Stimulated activated CD4-positive, alpha-beta T cell treated with anti-CD3 and anti-CD28 coated beads, Interleukin-15, amount 100 ng/mL, for 1 hour (primary cell): ENCODE data around the gene RHBDD3.
"Not testable (repeated sequence)": the region's sequence is repeated elsewhere in the genome, so short reads cannot be mapped to it uniquely, and the experiment has no call there.

Source experiments
- DNase-seq, 2 donors: peaks; one replicate each; pipeline ENCODE4 v3.0.0-alpha.2; 2020; ENCODE audit warnings: low read depth in 1 of 2, low spot score in 1 of 2

RHBDD3 gene

DNA sequence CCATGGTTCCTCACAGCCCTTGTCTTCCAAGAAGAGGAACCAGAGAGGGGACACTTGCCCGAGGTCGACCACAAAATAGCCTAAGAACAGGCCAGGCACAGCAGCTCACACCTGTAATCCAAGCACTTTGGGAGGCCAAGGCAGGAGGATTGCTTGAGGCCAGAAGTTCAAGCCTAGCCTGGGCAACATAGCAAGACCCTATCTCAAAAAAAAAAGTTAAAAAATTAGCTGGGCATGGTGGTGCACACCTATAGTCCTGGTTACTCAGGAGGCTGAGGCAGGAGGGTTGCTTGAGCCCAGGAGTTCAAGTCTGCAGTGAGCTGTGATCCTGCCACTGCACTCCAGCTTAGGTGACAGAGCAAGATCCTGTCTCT is 48.4 kb downstream of the RHBDD3 start:
- DNase-seq = not testable (repeated sequence)

GRCh38 chr22:29218758-29219408 is 48.9 kb downstream of the RHBDD3 start:
- no peak for DNase-seq

DNA sequence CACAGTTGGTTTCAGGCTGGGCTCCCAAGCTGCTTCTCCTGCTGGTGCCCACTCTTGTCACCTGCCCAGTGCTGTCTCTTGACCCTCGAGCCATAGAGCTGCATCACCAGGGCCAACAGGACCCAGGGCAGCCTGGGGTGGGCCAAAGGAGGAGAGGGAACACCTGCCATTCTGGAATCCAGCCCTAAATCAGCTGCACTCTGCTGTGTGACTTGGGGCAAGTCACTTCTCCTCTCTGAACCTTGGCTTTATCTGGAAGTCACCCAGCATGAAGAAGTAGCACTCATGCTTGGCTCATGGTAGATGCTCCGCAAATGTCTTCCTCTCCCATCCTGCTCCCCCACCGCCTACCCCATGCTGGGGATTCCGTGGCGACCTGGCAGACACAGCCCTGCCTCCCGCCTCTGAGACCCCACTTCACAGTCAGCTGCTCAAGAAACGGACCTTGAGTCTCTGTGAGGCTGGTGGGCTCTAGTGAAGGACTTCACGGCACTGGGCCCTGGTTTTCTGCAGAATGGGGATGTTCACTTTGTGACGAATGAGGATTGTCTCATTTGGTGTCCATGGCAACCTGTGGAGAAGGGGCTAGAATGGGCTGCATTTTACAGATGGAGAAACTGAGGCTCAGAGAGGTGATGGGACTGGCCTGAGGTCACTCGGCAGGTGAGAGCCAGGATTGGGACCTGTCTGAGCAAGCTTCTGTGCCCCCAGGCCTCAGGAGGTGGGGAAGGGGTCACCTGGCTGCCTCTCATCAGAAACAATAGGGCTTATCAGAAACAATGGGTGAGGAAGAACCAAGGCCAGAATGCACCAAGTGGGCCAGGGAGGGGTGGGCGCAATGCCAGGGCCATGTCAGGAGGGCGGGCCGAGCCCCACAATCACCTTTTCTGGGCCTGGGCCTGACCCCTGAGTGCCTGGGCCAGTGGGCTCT is 49.7 kb downstream of the RHBDD3 start:
- DNase-seq = no peak

- no peak for DNase-seq
Observed at GRCh38 chr22:29216873-29217666, 50.7 kb downstream of the RHBDD3 start.

DNA sequence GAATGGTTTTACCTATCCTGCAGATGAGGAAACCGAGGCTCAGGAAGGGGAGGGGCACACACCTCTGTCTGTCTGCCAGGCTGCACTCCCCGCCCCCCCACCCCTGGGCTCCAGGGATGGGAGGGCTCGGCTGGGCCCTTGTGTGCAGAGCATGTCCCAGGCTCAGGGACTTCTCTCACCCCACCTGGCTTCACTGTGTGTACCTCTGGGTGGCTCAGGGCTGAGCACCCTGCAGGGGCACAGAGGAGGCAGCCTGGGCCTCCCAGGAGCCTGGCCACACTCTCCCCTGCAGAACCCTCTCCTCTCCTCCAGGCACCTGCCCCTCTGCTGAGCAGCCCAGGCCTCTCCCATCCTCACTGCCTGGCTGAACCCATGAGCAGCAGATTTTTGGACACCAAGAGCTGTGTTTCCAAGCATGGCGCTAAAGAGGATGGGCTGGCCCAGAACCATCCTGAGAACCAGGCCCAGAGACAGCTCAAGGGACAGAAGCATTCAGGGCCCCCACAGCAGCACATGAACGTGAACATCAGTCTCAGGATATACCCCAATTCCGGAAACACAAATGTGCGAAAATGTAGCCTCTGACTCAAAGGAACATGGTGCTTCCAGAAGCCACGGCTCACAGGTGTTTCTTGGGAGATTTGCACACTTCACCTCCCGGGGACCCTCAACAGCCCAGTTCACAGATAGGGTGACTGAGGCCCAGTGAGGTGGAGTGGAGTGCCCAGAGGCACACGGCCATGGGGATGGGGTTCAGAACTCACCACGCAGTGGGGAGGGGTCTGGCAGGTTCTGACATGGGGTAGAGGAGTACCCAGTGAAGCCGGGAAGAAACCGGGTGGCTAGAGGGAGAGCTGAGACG is 51.5 kb downstream of the RHBDD3 start:
- DNase-seq = no peak

- no peak for DNase-seq
Observed at GRCh38 chr22:29215012-29215860, 52.5 kb downstream of the RHBDD3 start.

DNA sequence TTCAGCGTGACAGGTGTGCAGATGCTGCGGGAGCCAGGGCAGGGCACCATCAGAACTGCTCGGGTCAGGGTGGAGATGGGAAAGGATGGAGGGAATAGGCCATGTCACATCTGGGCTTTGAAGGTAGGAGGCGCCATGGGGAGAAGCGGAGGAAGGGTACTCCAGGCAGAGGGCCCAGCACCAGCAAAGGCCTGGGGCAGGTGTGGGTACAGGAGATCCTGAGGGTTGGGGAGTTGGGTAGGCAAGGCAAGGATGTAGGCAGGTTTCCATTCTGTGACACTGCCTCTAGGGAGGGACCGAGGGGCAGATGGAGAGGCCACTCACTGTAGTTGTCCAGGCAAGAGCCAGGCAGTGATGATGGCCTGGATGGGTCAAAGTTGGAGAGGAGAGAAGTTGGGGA is 53.5 kb downstream of the RHBDD3 start:
- no peak for DNase-seq

DNA sequence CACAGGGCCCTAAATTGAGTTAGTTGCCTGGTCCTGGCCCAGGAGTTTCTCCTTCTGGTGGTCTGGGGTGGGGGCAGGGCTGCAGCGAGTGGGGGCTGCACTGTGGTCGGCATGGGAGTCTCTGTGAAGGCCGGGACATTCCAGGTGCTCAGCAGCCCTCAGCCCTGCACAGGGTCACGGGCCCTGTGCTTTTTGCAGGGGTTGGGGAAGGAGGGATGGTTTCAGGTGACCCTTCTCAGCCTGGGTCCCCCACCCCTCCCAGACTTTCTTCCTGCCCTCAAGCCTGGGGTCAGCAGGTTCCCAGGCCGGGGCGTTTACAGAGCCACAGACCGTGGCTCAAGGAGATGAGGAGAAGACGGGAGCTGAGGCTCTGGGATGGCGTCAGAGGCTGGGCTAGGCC is 54.3 kb downstream of the RHBDD3 start:
- DNase-seq = no peak

- DNase-seq = no peak
Observed at GRCh38 chr22:29212743-29213142, 55.0 kb downstream of the RHBDD3 start.

- no peak for DNase-seq
Observed at GRCh38 chr22:29211466-29211865, 56.3 kb downstream of the RHBDD3 start.

GRCh38 chr22:29211066-29211465 is 56.7 kb downstream of the RHBDD3 start:
- DNase-seq = no peak
